ENCODE results near the gene COX6B1.
A peak's percentile ranks its signal among the peaks of the same experiment; 100 is the strongest.
"Not testable (repeated sequence)": the region's sequence is repeated elsewhere in the genome, so short reads cannot be mapped to it uniquely, and the experiment has no call there.

Gene COX6B1

DNA sequence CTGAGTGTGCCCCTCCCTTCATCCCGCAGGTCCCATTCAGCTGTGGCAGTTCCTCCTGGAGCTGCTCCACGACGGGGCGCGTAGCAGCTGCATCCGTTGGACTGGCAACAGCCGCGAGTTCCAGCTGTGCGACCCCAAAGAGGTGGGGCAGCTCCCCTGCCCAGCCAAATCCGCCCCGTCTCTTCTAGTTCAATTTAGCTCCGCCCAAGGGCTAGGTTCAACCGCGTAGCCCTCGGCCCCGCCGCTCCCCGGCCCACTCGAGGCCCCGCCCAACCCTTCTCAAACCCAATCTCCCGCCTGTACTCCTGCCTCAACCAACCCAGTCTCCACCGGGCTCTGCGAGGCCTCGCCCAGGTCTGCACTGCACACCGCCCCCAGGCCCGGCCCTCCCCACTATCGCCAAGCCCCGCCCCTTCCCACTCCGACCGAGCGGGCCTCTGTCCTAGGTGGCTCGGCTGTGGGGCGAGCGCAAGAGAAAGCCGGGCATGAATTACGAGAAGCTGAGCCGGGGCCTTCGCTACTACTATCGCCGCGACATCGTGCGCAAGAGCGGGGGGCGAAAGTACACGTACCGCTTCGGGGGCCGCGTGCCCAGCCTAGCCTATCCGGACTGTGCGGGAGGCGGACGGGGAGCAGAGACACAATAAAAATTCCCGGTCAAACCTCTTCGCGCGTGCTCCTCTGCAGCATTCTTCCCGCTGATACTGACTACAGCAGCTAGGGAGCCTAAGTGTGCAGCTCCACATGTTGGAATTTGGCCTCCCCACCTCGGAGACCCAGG is 3.7 kb upstream of the COX6B1 start:
- peak overlapping the region; percentile 85 to 89 for H3K4me3 Mint-ChIP-seq
- H3K4me1 Mint-ChIP-seq = peaks cover 50% of the 10 kb centered on the region

GRCh38 chr19:35644987-35645679 is 3.0 kb upstream of the COX6B1 start:
- ATAC-seq (no peak), DNase-seq (peak; percentile 67 to 76)
- H3K27ac Mint-ChIP-seq = peak overlapping the region; percentile 73 to 95
- H3K4me1 Mint-ChIP-seq = peaks cover 57% of the 10 kb centered on the region
- H3K4me3 Mint-ChIP-seq = peak overlapping the region; percentile 85 to 89
- no peaks in the 10 kb centered on the region for H3K27me3 Mint-ChIP-seq
- no peaks in the 10 kb centered on the region for H3K9me3 Mint-ChIP-seq

More for the DNA sequence above, 3.7 kb upstream of the COX6B1 start:
- H3K27me3 Mint-ChIP-seq = no peaks in the 10 kb centered on the region
- peak; percentile 88 for ATAC-seq
- no peaks in the 10 kb centered on the region for H3K9me3 Mint-ChIP-seq
- H3K27ac Mint-ChIP-seq = peak overlapping the region; percentile 88 to 95
- DNase-seq = peak; percentile 96 to 97

- peak overlapping the region; percentile 85 to 89 for H3K4me3 Mint-ChIP-seq
Observed at GRCh38 chr19:35645680-35646511, 2.2 kb upstream of the COX6B1 start.

DNA sequence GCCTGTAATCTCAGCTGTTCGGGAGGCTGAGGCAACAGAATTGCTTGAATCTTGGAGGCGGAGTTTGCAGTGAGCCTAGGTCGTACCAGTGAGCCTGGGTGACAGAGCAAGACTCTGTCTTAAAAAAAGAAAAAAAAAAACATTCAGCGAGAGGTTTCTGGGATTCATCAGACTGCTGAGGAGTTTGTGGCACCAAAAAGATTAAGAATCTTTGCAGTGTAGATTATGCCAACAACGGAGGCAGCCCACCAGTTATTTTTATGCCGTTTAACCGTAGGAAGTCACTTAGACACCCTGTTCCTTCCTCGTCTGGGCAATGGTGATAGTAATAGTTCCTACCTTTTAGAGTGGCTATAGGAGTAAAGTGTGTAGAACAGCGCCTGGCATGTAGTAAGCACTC is 2.5 kb downstream of the COX6B1 start:
- H3K4me3 Mint-ChIP-seq = no peak overlapping the region
- DNase-seq (no peak), ATAC-seq (no peak)
- H3K27me3 Mint-ChIP-seq = no peaks in the 10 kb centered on the region
- no peaks in the 10 kb centered on the region for H3K9me3 Mint-ChIP-seq
- H3K27ac Mint-ChIP-seq = no peak overlapping the region
- peaks cover 35% of the 10 kb centered on the region for H3K4me1 Mint-ChIP-seq

More at GRCh38 chr19:35645680-35646511, 2.2 kb upstream of the COX6B1 start:
- Mint-ChIP-seq H3K27ac (no peak overlapping the region), H3K4me1 (peaks cover 62% of the 10 kb centered on the region), H3K27me3 (no peaks in the 10 kb centered on the region), H3K9me3 (no peaks in the 10 kb centered on the region)
- DNase-seq (no peak), ATAC-seq (no peak)

DNA sequence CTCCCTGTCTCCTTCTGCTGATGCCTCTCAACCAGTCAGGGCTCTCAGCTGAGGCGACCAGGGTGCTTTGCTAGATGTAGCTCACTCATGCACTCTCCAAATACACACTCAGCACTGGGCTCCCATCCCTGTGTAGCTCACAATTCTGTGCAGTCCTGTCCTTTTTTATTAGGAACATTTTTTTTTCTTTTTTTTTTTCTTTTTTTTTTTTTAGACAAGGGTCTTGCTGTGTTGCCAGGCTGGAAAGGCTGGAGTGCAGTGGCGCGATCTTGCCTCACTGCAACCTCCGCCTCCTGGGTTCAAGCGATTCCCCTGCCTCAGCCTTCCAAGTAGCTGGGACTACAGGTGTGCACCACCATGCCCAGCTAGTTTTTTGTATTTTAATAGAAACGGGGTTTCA is 6.7 kb downstream of the COX6B1 start:
- H3K4me1 Mint-ChIP-seq = peaks cover 21% of the 10 kb centered on the region
- H3K9me3 Mint-ChIP-seq, H3K27me3 Mint-ChIP-seq, DNase-seq, ATAC-seq, H3K4me3 Mint-ChIP-seq: not testable (repeated sequence)
- H3K27ac Mint-ChIP-seq = peak overlapping the region in 1 of 2 donors; percentile 79

DNA sequence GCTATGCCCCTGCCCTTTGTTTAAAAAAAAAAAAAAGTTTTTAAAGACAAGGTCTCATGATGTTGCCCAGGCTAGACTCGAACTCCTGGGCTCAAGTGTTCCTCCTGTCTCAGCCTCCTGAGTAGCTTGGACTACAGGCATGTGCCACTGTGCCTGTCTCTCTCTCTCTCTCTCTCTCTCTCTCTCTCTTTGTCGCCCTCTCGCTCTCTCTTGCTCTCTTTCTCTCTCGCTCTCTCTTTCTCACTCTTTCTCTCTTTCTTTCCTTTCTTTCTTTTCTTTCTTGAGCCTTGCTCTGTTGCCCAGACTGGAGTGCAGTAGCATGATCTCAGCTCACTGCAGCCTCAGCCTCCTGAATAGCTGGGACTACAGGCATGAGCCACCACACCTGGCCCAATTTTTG is 7.5 kb downstream of the COX6B1 start:
- Mint-ChIP-seq H3K4me1 (peaks cover 14% of the 10 kb centered on the region), H3K27me3 (no peaks in the 10 kb centered on the region), H3K4me3 (no peak overlapping the region), H3K27ac (peak overlapping the region in 1 of 2 donors; percentile 34), H3K9me3 (no peaks in the 10 kb centered on the region)
- ATAC-seq (no peak), DNase-seq (no peak)

- peaks cover 6% of the 10 kb centered on the region for H3K4me1 Mint-ChIP-seq
- DNase-seq = no peak
- no peaks in the 10 kb centered on the region for H3K27me3 Mint-ChIP-seq
- H3K4me3 Mint-ChIP-seq = no peak overlapping the region
- no peak for ATAC-seq
- H3K9me3 Mint-ChIP-seq = no peaks in the 10 kb centered on the region
- H3K27ac Mint-ChIP-seq = no peak overlapping the region
Observed at GRCh38 chr19:35656700-35657099, 8.6 kb downstream of the COX6B1 start.

GRCh38 chr19:35657904-35658700 is 10.0 kb downstream of the COX6B1 start:
- H3K4me3 Mint-ChIP-seq = no peak overlapping the region
- ATAC-seq (peak; percentile 64), DNase-seq (no peak)
- no peak overlapping the region for H3K27ac Mint-ChIP-seq
- no peaks in the 10 kb centered on the region for H3K9me3 Mint-ChIP-seq
- no peaks in the 10 kb centered on the region for H3K4me1 Mint-ChIP-seq
- no peaks in the 10 kb centered on the region for H3K27me3 Mint-ChIP-seq

DNA sequence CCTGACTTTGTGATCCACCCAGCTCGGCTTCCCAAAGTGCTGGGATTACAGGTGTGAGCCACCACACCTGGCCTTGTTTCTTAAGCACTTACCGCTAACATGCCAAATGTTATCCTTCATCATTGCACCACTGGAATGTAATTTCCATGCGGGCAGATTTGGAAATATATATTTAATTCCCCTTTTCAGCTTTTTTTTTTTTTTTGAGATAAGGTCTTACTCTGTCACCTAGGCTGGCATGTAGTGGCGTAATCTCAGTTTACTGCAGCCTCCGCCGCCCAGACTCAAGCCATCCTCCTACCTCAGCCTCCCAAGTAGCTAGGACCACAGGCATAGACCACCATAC is 13.8 kb downstream of the COX6B1 start:
- no peaks in the 10 kb centered on the region for H3K4me1 Mint-ChIP-seq
- DNase-seq = no peak
- H3K4me3 Mint-ChIP-seq = no peak overlapping the region
- no peaks in the 10 kb centered on the region for H3K9me3 Mint-ChIP-seq
- no peaks in the 10 kb centered on the region for H3K27me3 Mint-ChIP-seq
- no peak for ATAC-seq
- no peak overlapping the region for H3K27ac Mint-ChIP-seq

DNA sequence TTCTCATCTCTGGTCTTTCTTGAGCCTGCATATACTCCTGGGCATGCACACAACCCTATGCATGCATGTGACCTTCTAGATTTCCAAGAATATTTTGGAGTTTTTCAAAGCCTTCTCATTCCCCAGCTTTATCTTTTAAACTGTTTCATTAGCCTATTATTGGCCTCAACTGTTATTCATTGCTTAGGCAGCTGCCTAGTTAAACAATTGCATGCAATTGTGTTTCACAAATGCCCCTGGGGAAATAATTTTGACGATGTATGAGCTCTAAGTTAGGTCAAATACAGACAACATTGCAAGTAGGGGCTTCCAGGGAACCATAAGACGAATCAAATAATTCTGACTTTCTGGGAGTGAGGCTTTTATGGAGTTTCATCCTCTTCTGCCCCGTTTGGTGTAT is 15.9 kb downstream of the COX6B1 start:
- no peak overlapping the region for H3K27ac Mint-ChIP-seq
- no peaks in the 10 kb centered on the region for H3K9me3 Mint-ChIP-seq
- no peak for ATAC-seq
- no peak overlapping the region for H3K4me3 Mint-ChIP-seq
- H3K27me3 Mint-ChIP-seq = no peaks in the 10 kb centered on the region
- H3K4me1 Mint-ChIP-seq = no peaks in the 10 kb centered on the region
- no peak for DNase-seq

DNA sequence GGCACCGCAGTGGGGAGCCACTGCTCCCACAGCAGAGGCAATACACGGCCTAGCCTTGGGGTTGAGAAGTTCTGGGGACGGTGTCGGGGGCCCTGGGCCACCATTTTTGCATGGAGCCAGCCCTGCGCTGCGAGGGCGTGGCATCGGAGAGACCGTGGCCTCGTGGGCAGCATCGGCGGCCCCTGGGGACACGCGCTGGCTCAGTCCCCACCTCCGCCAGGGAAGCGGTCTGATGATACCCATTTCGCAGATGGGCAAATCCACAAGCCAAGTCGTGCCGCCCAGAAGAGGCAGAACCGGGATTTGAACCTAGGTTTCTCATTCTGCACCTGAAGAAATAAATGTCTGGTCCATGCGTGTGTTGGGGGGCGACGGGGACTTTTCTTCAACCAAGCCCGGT is 17.0 kb downstream of the COX6B1 start:
- H3K4me3 Mint-ChIP-seq = no peak overlapping the region
- H3K4me1 Mint-ChIP-seq = peaks cover 5% of the 10 kb centered on the region
- peaks cover 11% of the 10 kb centered on the region for H3K27me3 Mint-ChIP-seq
- H3K9me3 Mint-ChIP-seq = no peaks in the 10 kb centered on the region
- H3K27ac Mint-ChIP-seq = no peak overlapping the region
- no peak for DNase-seq
- ATAC-seq = no peak

DNA sequence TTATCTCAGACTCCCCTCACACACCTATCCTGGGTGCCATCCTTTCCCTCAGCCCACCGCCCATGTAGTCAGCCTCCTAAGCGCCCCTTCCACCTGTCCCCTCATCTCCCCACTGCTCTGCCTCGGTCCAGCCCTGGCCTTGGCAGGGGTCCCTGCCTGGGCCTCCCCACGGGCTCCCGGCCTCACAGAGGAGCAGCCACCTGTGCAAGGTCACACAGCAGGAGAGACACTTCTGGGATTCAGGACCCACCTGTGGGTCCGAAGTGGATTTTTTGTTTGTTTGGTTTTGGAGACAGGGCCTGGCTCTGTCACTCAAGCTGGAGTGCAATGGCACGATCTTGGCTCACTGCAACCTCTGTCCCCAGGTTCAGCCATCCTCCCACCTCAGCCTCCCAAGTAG is 17.5 kb downstream of the COX6B1 start:
- Mint-ChIP-seq H3K4me3 (no peak overlapping the region), H3K4me1 (peaks cover 5% of the 10 kb centered on the region), H3K27ac (no peak overlapping the region), H3K9me3 (no peaks in the 10 kb centered on the region), H3K27me3 (peaks cover 16% of the 10 kb centered on the region)
- DNase-seq = no peak
- ATAC-seq = no peak

GRCh38 chr19:35666251-35666913 is 18.3 kb downstream of the COX6B1 start, which contains the start of gene UPK1A:
UPK1A (plus strand) TSS chr19:35666517; CDS start chr19:35666813, 296 bp downstream.
- peaks cover 5% of the 10 kb centered on the region for H3K4me1 Mint-ChIP-seq
- H3K27me3 Mint-ChIP-seq = peaks cover 24% of the 10 kb centered on the region
- ATAC-seq (peak; percentile 46), DNase-seq (no peak)
- no peak within 1 kb of the TSS for H3K4me3 Mint-ChIP-seq
- H3K9me3 Mint-ChIP-seq = no peaks in the 10 kb centered on the region
- peak within 1 kb of the TSS in 1 of 2 donors; percentile 35 for H3K27ac Mint-ChIP-seq

GRCh38 chr19:35669566-35669965 is 21.4 kb downstream of the COX6B1 start:
- Mint-ChIP-seq H3K9me3 (no peaks in the 10 kb centered on the region), H3K4me1 (peaks cover 22% of the 10 kb centered on the region), H3K27ac (no peak overlapping the region), H3K27me3 (peaks cover 51% of the 10 kb centered on the region), H3K4me3 (no peak overlapping the region)
- DNase-seq = no peak
- ATAC-seq = no peak
